Measurements from ENCODE around the gene KPNA2.
A peak's percentile ranks its signal among the peaks of the same experiment; 100 is the strongest.

KPNA2 gene

DNA sequence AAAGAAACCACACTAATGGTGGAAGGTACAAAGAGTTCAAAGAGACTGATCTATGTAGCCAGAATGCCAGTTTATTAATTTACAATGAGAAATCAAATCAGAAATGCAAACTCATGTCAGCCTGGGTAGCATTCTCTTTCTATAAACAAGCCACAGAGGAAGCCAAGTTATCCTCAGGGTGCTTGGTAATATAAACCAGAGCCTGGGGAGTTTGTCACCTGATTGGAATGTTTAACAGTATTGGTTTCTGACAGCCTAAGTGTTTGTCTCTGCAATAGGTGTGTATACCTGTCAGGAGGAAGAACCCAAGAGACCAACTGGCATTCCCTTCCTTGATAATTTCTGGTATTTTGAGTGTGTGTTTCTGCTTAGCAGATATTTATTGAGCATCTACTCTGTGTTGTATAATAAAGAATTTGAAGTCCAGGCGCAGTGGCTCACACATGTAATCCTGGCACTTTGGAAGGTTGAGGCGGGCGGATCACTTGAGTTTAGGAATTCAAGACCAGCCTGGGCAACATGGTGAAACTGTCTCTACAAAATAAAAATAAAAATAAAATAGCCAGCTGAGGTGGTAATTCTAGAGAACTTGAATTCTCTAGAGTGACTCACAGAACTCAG lies 36.1 kb upstream of the KPNA2 start:
- DNase-seq (ENCODE audit: low spot score): no peak
- ATAC-seq (ENCODE audit: low read depth): peak; percentile 82

DNA sequence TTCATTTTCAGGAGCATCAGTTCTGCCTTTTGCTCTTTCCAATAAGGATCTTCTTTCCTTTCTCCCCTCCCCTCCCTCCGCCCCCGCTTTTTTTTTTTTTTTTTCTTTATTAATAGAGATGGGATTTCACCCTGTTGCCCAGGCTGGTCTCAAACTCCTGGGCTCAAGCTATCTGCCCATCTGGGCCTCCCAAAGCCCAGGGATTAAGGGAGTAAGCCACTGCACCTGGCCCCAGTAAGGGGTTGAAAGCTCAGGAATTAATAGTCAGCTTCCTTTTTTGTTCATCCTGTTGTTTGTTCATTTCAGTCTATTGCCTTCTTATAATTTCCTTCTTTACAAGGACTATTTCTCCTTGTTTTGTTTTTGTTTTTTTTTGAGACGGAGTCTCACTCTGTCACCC lies 31.3 kb upstream of the KPNA2 start:
- no peak overlapping the region for H3K4me3 ChIP-seq (ENCODE audit: severe bottlenecking)
- H3K36me3 ChIP-seq (ENCODE audit: low read depth): no peaks in the 10 kb centered on the region
- DNase-seq (ENCODE audit: low spot score) (no peak), ATAC-seq (ENCODE audit: low read depth) (no peak)
- TF ChIP-seq, protein P1, sequence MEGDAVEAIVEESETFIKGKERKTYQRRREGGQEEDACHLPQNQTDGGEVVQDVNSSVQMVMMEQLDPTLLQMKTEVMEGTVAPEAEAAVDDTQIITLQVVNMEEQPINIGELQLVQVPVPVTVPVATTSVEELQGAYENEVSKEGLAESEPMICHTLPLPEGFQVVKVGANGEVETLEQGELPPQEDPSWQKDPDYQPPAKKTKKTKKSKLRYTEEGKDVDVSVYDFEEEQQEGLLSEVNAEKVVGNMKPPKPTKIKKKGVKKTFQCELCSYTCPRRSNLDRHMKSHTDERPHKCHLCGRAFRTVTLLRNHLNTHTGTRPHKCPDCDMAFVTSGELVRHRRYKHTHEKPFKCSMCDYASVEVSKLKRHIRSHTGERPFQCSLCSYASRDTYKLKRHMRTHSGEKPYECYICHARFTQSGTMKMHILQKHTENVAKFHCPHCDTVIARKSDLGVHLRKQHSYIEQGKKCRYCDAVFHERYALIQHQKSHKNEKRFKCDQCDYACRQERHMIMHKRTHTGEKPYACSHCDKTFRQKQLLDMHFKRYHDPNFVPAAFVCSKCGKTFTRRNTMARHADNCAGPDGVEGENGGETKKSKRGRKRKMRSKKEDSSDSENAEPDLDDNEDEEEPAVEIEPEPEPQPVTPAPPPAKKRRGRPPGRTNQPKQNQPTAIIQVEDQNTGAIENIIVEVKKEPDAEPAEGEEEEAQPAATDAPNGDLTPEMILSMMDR (IDR thresholded peaks at IDR 0.05; ENCODE audit: poor library complexity, severe bottlenecking): no peak
- no peaks in the 10 kb centered on the region for H3K9me3 ChIP-seq (ENCODE audit: severe bottlenecking)
- no peaks in the 10 kb centered on the region for H3K27me3 ChIP-seq (ENCODE audit: insufficient read depth, poor library complexity, severe bottlenecking)
- H3K4me1 ChIP-seq (ENCODE audit: insufficient read depth, poor library complexity, severe bottlenecking): no peaks in the 10 kb centered on the region
- no peak overlapping the region for H3K27ac ChIP-seq (ENCODE audit: poor library complexity, severe bottlenecking)

More for the DNA sequence above, 36.1 kb upstream of the KPNA2 start:
- no peaks in the 10 kb centered on the region for H3K9me3 ChIP-seq (ENCODE audit: severe bottlenecking)
- peaks cover 7% of the 10 kb centered on the region for H3K4me1 ChIP-seq (ENCODE audit: insufficient read depth, poor library complexity, severe bottlenecking)
- no peak overlapping the region for H3K27ac ChIP-seq (ENCODE audit: poor library complexity, severe bottlenecking)
- H3K36me3 ChIP-seq (ENCODE audit: low read depth): no peaks in the 10 kb centered on the region
- H3K27me3 ChIP-seq (ENCODE audit: insufficient read depth, poor library complexity, severe bottlenecking): no peaks in the 10 kb centered on the region
- H3K4me3 ChIP-seq (ENCODE audit: severe bottlenecking): no peak overlapping the region
- TF ChIP-seq, protein P1 (IDR thresholded peaks at IDR 0.05; ENCODE audit: poor library complexity, severe bottlenecking): no peak

DNA sequence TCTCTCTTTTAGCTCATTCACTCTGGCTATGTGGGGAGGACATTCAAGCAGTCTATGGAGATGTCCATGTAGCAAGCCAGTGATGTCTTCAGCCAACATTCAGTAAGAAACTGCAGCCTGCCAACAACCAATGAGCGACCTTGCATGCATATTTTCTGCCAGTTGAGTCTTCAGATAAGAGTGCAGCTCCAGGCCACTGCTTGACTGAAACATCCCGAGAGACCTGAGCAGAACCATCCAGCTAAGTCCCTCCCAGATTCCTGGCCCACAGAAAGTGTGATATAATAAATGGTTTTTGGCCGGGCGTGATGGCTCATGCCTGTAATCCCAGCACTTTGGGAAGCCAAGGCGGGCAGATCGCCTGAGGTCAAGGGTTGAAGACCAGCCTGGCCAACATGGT lies 28.7 kb upstream of the KPNA2 start:
- no peaks in the 10 kb centered on the region for H3K9me3 ChIP-seq (ENCODE audit: severe bottlenecking)
- TF ChIP-seq, protein P1 (IDR thresholded peaks at IDR 0.05; ENCODE audit: poor library complexity, severe bottlenecking): no peak
- ATAC-seq (ENCODE audit: low read depth) (no peak), DNase-seq (ENCODE audit: low spot score) (no peak)
- H3K36me3 ChIP-seq (ENCODE audit: low read depth): no peaks in the 10 kb centered on the region
- H3K27me3 ChIP-seq (ENCODE audit: insufficient read depth, poor library complexity, severe bottlenecking): no peaks in the 10 kb centered on the region
- no peaks in the 10 kb centered on the region for H3K4me1 ChIP-seq (ENCODE audit: insufficient read depth, poor library complexity, severe bottlenecking)
- H3K27ac ChIP-seq (ENCODE audit: poor library complexity, severe bottlenecking): no peak overlapping the region
- no peak overlapping the region for H3K4me3 ChIP-seq (ENCODE audit: severe bottlenecking)

DNA sequence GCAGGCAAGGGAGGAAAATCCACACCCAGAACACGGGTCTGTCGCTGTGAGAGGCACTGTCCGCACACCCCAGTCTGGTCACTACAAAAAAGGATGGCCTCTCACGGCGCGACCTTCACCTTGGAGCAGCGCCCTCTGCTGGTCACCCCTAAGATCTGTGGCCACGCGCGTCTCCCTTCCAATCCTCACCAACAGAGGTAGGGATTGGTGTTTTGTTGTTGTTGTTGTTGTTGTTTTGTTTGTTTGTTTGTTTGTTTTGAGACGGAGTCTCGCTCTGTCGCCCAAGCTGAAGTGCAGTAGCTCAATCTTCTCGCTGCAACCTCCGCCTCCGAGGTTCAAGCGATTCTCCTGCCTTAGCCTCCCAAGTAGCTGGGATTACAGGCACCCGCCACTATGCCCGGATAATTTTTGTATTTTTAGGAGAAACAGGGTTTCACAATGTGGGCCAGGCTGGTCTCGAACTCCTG lies 24.3 kb upstream of the KPNA2 start:
- Histone ChIP-seq H3K36me3 (ENCODE audit: low read depth) (no peaks in the 10 kb centered on the region), H3K27ac (ENCODE audit: poor library complexity, severe bottlenecking) (no peak overlapping the region), H3K27me3 (ENCODE audit: insufficient read depth, poor library complexity, severe bottlenecking) (no peaks in the 10 kb centered on the region), H3K9me3 (ENCODE audit: severe bottlenecking) (no peaks in the 10 kb centered on the region), H3K4me1 (ENCODE audit: insufficient read depth, poor library complexity, severe bottlenecking) (no peaks in the 10 kb centered on the region), H3K4me3 (ENCODE audit: severe bottlenecking) (no peak overlapping the region)
- TF ChIP-seq, protein P1 (IDR thresholded peaks at IDR 0.05; ENCODE audit: poor library complexity, severe bottlenecking): peak; percentile 79
- DNase-seq (ENCODE audit: low spot score): no peak
- 0 out of 3 replicates have a peak, but pooled peaks have one; percentile 42 for ATAC-seq (ENCODE audit: low read depth)

DNA sequence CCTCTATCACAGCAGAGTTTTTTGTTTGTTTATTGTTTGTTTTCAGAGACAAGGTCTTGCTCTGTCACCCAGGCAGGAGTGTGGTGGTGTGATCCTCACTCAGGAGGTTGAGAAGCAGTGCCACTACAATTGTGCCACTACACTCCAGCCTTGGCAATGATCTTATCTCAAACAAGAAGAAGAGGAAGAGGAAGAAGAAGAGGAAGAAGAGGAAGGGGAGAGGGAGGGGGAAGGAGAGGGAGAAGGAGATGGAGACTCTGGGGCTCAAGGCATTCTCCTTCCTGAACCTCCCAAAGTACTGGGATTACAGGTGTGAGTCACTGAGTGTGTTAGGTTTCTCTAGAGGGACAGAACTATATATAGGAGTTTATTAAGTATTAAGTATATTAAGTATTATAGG lies 22.1 kb upstream of the KPNA2 start:
- Histone ChIP-seq H3K4me1 (ENCODE audit: insufficient read depth, poor library complexity, severe bottlenecking) (no peaks in the 10 kb centered on the region), H3K27me3 (ENCODE audit: insufficient read depth, poor library complexity, severe bottlenecking) (no peaks in the 10 kb centered on the region), H3K36me3 (ENCODE audit: low read depth) (no peaks in the 10 kb centered on the region), H3K9me3 (ENCODE audit: severe bottlenecking) (no peaks in the 10 kb centered on the region), H3K4me3 (ENCODE audit: severe bottlenecking) (no peak overlapping the region), H3K27ac (ENCODE audit: poor library complexity, severe bottlenecking) (no peak overlapping the region)
- TF ChIP-seq, protein P1 (IDR thresholded peaks at IDR 0.05; ENCODE audit: poor library complexity, severe bottlenecking): no peak
- DNase-seq (ENCODE audit: low spot score) (no peak), ATAC-seq (ENCODE audit: low read depth) (no peak)
